Adipose tissue (tissue), 3 donors: ENCODE measurements around the gene ADCY9. TPM values are rescaled to one million over a fixed set of nuclear protein-coding genes. Genes with fewer than 3 reads are reported as not detected.
"Not testable (repeated sequence)": the region's sequence is repeated elsewhere in the genome, so short reads cannot be mapped to it uniquely, and the experiment has no call there.

Experiments
- H3K27ac ChIP-seq: one replicate; pipeline ENCODE4 v1.5.1; 2013; ENCODE audit warnings: low read depth, low read length
- WGBS, 3 donors: extraction: QIAGEN DNeasy Blood & Tissue Kit; methylation state at CpG; one replicate each; pipeline ENCODE4 v1.1.7; 2013; 5-methylcytosine and 5-hydroxymethylcytosine counted together
- polyA plus RNA-seq, 3 donors: library from polyadenylated mRNA; stranded (reverse); fragments of 200-250 nt; gene quantifications; one replicate each; pipeline ENCODE4 v1.2.3, GENCODE V29; 2013
- donor health status: healthy with polysubstance abuse.
- donor health status: Bipolar disorder and iron deficiency.
- donor health status: healthy.

Gene ADCY9
- polyA plus RNA-seq, 3 donors = 5.3 to 8.6 (median 6.9) TPM

- WGBS, 3 donors = 94 to 100% (median 98%) methylated on average over 2 of the region's 2 CpGs
- not testable (repeated sequence) for H3K27ac ChIP-seq
Measured at GRCh38 chr16:3927147-3927546, 189.1 kb downstream of the ADCY9 start.

DNA sequence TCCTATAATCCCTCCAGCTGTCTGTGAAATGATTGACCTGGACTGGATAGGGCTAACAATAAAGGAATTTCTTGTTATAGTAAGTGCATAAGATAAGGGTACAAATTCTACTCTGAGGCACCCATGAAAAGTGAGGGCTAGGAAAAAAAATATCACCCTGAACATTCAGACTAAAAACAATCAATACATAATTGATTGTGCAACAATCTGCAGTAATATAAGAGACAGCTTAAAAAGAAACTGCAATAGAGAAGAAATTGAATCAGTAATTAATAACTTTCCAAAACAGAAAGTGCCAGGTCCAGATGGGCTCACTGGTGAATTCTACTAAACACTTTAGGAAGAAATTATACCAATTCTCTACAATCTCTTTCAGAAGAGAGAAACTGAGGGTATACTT, 191.5 kb downstream of the ADCY9 start:
- no peak overlapping the region for H3K27ac ChIP-seq

DNA sequence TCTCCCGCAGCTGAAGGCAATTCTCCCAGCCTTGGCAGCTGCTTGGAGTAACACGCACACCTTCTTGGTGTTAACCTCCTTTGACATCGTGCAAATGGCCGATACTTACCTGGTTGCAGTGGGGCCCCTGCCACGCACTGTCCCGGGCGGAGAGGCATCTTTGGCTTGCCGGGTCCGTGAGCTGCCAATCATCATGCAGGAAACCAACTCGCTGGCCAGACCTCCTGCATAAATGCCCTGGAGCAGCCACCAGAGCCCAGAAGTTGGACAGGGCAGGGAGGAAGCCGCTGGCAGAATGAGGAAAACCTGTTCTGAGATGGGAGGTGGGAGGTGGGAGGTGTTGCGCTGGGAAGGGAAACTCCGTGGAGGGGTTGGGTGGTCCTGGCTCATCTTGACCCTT, 194.0 kb downstream of the ADCY9 start:
- H3K27ac ChIP-seq = no peak overlapping the region
- whole genome bisulfite sequencing, 3 donors = 45 to 73% (median 72%) methylated on average over 13 of the region's 13 CpGs

- H3K27ac ChIP-seq = no peak overlapping the region
- 83 to 93% (median 84%) methylated on average over 8 of the region's 8 CpGs for WGBS, 3 donors
Measured at GRCh38 chr16:3920206-3920605, 196.0 kb downstream of the ADCY9 start.

DNA sequence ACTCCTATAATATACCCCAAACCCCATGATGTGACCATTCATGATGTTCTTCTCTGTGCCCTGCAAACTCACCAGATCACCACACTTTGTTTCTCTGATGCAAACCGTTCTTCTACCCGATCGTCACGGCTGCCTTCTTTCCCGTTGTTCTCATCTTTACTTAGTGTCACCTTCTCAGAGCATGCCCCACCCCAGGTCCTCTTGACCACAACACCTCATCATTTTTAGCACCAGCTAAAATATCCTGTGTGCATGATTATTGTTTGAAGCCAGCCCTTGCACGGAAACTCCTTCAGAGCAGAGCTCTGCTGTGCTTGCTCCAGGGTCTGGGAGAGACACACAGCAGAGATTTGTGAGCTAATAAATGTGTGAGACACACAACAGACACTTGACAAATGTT, 196.8 kb downstream of the ADCY9 start:
- WGBS, 3 donors = 74 to 86% (median 78%) methylated on average over 6 of the region's 6 CpGs
- H3K27ac ChIP-seq = no peak overlapping the region

GRCh38 chr16:3915426-3916260, 200.6 kb downstream of the ADCY9 start:
- WGBS, 3 donors = 84 to 88% (median 87%) methylated on average over 17 of the region's 17 CpGs
- no peak overlapping the region for H3K27ac ChIP-seq

GRCh38 chr16:3912897-3913296, 203.3 kb downstream of the ADCY9 start:
- 76 to 83% (median 83%) methylated on average over 6 of the region's 6 CpGs for WGBS, 3 donors
- H3K27ac ChIP-seq = no peak overlapping the region

Other genes with a start within 250 kb of the ADCY9 start
- gene CREBBP, start 235.7 kb downstream of the ADCY9 start, polyA plus RNA-seq = 10 to 100 TPM in 2 of 3 donors, 1 to 10 TPM in 1; 9.2 to 24.0 (median 17.3) TPM
- 1 to 10 TPM in 2 of 3 donors, under 1 TPM in 1; 0.48 to 2.7 (median 1.0) TPM for gene SRL, start 125.6 kb upstream of the ADCY9 start, polyA plus RNA-seq
- gene TFAP4, start 156.6 kb upstream of the ADCY9 start, polyA plus RNA-seq = 1 to 10 TPM; 5.1 to 9.4 (median 5.7) TPM
- gene GLIS2, start 199.6 kb upstream of the ADCY9 start, polyA plus RNA-seq = 10 to 100 TPM in 2 of 3 donors, 1 to 10 TPM in 1; 6.2 to 13.6 (median 11.2) TPM
- 10 to 100 TPM; 57.2 to 86.6 (median 64.8) TPM for gene PAM16, start 234.9 kb upstream of the ADCY9 start, polyA plus RNA-seq